ENCODE results near the gene EXOC1L.
"Not testable (repeated sequence)": the region's sequence is repeated elsewhere in the genome, so short reads cannot be mapped to it uniquely, and the experiment has no call there.

The EXOC1L gene

GRCh38 chr4:55838356-55838755 is 18.8 kb downstream of the EXOC1L start:
- DNase-seq (ENCODE audit: low spot score) = no peak

- no peak for DNase-seq (ENCODE audit: low spot score)
Observed at GRCh38 chr4:55838952-55839351, 19.4 kb downstream of the EXOC1L start.

DNA sequence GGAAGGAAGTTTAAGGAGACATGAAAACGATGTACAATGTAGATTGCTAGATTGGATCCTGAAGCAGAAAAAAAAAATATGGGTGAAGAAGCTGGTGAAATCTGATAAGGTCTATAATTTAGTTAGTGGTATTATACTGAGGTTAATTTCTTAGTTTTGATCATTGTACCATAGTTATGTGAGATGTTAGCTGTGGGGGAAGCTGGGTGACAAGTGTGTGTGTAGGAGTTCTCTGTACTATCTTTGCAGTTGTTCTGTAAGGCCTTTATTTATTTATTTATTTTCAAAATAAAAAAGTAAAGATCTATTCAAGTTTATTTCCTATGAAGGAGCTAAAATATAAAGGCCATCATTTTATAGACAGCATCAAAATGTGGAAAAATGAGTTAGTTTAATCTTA is 21.4 kb downstream of the EXOC1L start:
- DNase-seq (ENCODE audit: low spot score) = no peak

GRCh38 chr4:55841373-55842239 is 22.0 kb downstream of the EXOC1L start:
- DNase-seq (ENCODE audit: low spot score) = not testable (repeated sequence)

- not testable (repeated sequence) for DNase-seq (ENCODE audit: low spot score)
Observed at GRCh38 chr4:55842312-55842711, 22.7 kb downstream of the EXOC1L start.

DNA sequence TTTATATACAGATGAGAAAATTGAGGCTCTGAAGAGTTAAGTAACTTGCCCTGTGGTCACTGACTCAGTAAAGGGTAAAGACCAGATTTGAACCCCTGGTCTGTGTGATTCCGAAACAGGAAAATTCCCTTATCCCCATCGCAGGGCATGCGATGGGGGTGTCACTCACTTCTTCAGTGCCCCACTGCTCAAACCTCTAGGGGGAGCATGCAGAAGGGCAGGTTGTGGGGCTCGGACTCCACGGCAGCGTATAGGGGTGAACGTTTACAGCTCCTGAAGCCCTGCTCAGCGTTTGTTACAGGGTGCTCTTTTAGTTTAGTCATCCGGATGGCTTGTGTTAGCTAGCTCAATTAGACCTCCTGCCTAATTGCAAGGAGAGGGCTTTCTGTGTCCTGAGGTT is 30.1 kb downstream of the EXOC1L start:
- no peak for DNase-seq (ENCODE audit: low spot score)

DNA sequence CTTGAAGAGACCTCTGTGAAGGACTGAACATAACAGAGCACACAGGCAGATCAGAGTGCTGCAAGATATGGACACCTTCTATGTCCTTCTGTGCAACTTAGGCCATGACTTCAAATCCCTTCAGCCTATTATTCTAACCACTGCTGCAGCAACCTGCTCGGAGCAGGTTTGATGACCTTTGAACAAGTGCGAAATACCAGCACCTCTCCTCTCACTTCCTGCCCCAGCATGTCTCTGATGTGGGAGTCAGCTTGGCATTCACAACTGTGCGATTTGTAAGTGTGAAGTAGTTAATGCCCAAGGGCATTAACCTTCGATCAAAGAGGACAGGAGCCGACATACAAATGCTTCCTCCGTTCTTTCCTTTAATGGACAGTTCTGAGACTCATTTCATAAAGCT is 32.3 kb downstream of the EXOC1L start:
- DNase-seq (ENCODE audit: low spot score) = peak; percentile 38

- peak; percentile 95 for DNase-seq (ENCODE audit: low spot score)
Observed at GRCh38 chr4:55853484-55854046, 34.0 kb downstream of the EXOC1L start, which contains the start of gene EXOC1. EXOC1 (plus strand) TSS chr4:55853648; CDS start chr4:55858324, 4,676 bp downstream.

DNA sequence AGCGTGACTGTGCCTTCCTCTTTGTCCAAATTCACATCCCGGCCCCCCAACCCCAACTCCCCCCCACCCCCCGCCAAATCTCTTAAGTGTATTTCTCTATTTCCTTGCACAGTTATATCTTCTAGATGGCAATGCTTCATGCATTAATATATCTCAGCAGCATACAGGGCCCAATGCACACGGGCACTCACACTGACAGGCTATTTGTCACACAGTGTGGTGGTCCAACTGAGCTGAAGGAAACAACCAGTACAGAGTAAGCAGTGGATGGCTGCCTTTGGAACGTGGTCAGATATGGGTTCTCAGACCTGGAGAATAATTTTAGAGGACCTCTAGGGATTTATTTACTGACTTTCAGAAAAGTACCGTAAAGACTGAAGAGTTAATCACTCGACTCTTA is 34.5 kb downstream of the EXOC1L start:
- no peak for DNase-seq (ENCODE audit: low spot score)

DNA sequence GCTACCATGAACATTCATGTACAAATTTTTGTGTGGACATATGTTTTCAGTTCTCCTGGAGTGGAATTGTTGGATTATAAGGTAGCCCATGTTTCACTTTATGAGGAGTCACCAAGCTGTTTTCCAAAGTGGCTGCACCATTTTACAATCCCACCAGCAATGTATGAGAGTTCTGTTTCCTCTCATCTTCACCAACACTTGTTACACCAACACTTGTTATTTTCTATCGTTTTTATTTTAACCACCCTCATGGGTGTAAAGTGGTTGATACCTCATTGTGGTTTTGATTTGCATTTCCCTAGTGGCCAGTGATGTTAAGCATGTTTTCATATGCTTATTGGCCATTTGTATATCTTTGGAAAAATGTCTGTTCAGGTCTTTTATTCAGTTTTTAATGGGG is 38.0 kb downstream of the EXOC1L start:
- no peak for DNase-seq (ENCODE audit: low spot score)

DNA sequence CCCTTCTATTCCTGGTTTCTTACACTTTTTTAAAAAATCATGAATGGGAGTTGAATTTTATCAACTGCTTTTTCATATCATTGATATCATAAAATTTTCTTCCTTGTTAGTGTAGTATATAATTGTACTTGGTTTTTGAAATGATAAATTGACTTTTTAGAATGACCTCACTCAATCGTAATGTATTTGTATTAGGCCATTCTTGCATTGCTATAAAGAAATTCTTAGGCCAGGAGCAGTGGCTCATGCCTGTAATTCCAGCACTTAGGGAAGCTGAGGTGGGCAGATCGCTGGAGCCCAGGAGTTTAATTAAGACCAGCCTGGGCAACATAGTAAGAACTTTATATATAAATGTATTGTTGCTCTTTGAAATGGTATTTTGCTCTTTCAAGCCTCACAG is 40.1 kb downstream of the EXOC1L start:
- DNase-seq (ENCODE audit: low spot score) = no peak

DNA sequence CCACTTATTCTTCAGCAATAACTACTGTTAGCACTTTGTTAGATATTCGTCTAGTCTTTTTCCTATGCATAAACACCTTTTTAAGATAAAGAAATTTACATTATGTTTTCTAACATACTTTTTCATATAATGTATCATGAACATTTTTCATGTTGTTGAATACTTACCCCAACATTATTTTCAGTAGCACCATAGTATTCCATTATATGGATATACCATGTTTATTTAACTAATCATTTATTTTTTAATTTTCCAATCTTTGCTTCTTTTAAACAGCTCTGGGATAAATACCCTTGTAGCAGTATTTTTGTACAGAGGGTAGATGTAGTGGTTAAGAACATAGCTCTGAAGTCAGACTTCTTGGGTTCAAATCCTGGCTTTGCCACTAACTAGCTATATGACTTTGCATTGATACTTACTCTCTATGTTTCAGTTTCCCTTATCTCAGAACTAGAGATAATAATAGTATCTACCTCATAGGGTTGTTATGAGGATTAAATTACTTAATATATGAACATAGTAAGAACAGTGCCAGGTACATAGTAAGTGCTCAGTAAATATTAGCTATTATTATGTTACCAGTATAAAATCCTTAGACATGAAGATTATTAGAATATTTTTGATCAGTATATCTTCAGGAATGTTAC is 45.1 kb downstream of the EXOC1L start:
- DNase-seq (ENCODE audit: low spot score) = no peak

GRCh38 chr4:55865228-55865806 is 45.7 kb downstream of the EXOC1L start:
- DNase-seq (ENCODE audit: low spot score) = peak; percentile 19

- peak; percentile 66 for DNase-seq (ENCODE audit: low spot score)
Observed at GRCh38 chr4:55866290-55866907, 46.8 kb downstream of the EXOC1L start.

GRCh38 chr4:55866973-55867574 is 47.5 kb downstream of the EXOC1L start:
- DNase-seq (ENCODE audit: low spot score) = peak; percentile 66

- no peak for DNase-seq (ENCODE audit: low spot score)
Observed at GRCh38 chr4:55868581-55869090, 49.0 kb downstream of the EXOC1L start.

- no peak for DNase-seq (ENCODE audit: low spot score)
Observed at GRCh38 chr4:55871299-55871800, 51.8 kb downstream of the EXOC1L start.

DNA sequence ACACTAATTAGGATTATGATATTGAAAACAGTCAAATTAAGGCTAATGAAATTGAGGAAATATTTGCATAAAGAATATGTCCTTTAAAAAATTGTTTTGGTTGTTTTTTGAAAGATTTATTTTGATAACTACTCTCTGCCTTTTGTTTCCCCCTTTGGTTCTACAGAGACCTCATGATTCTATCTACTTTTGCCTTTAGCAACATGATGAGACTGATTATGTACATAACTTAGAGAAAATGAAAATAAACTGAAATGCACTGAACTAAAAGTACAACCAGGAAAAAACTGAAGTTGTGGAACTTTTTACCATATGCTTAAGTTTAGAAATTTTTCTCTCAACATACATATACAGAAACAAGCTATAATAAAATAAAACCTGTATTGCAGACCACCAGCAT is 55.2 kb downstream of the EXOC1L start:
- DNase-seq (ENCODE audit: low spot score) = no peak

- no peak for DNase-seq (ENCODE audit: low spot score)
Observed at GRCh38 chr4:55876387-55876786, 56.8 kb downstream of the EXOC1L start.

DNA sequence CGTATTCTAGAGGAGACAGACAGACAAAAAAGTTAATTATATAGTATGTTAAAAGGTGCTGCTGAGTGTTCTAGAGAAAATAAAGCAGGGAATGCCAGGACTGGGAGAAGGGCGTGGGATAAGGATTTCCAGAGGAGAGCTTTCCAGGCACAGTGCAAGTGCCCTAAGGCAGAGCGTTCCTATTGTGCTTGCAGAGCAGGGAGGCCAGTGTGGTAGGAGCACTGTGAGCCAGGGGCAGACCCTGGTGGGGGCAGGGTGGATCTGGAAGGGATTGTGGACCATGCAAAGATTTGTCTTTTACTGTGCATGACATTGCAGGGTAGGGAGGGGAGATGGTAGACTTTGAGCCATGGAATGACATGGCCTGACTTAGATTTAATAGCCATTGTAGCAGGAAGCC is 59.6 kb downstream of the EXOC1L start:
- DNase-seq (ENCODE audit: low spot score) = no peak

DNA sequence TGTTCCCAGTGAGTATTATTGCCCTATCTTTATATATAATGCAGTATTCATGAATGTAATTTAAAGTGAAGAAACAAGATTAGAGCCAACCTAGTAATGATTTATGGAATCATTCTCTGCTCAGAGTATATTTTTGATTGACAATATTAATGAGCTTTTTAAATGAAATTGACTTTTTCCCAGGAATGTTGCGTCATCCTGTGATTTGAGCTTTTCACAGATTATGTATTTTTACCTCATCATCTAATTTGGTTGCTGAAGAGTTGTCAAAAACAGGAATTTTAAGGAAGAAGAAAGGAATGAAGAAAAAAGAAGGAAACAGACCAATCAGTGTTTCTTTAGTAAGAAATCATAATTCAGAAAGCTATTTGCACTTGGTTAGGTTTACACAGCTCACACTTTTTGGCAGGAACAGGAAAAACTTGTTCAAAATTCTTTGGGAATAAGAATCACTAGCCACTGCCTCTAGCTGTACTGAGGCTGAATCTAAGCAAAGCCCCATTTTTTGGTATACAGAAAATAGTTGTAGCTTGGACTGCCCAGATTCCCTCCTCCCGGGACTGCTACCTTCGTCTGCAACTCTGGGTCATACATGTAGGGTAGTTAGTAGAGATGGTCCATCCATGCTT is 61.2 kb downstream of the EXOC1L start:
- no peak for DNase-seq (ENCODE audit: low spot score)

Measured in CD4-positive, alpha-beta T cell treated with Interleukin-2 at 100 ng/mL for 4 hours (primary cell).